ENCODE measurements around the gene SAP25.
"Not testable (repeated sequence)": the region's sequence is repeated elsewhere in the genome, so short reads cannot be mapped to it uniquely, and the experiment has no call there.

SAP25 gene

GRCh38 chr7:100575206-100575631, 1.5 kb upstream of the SAP25 start:
- no peak for DNase-seq

- no peak for DNase-seq
Observed at GRCh38 chr7:100574362-100575205, 884 bp upstream of the SAP25 start.

- no peak for DNase-seq
Observed at GRCh38 chr7:100572949-100573675, 588 bp downstream of the SAP25 start.

- no peak for DNase-seq
Observed at GRCh38 chr7:100572281-100572948, 1.3 kb downstream of the SAP25 start.

- no peak for DNase-seq
Observed at GRCh38 chr7:100571829-100572116, 1.9 kb downstream of the SAP25 start.

- DNase-seq, result no peak
Observed at GRCh38 chr7:100570954-100571828, 2.5 kb downstream of the SAP25 start.

- DNase-seq, result peak; percentile 33 to 34
Observed at GRCh38 chr7:100568896-100569844, 4.5 kb downstream of the SAP25 start.

GRCh38 chr7:100568176-100568895, 5.4 kb downstream of the SAP25 start:
- no peak for DNase-seq

- DNase-seq, result no peak
Observed at GRCh38 chr7:100567751-100568175, 5.9 kb downstream of the SAP25 start.

GRCh38 chr7:100567031-100567730, 6.5 kb downstream of the SAP25 start:
- no peak for DNase-seq

GRCh38 chr7:100566018-100566531, 7.6 kb downstream of the SAP25 start:
- no peak for DNase-seq

- no peak for DNase-seq
Observed at GRCh38 chr7:100565133-100565571, 8.5 kb downstream of the SAP25 start.

- DNase-seq, result not testable (repeated sequence)
Observed at GRCh38 chr7:100564405-100564804, 9.3 kb downstream of the SAP25 start.

- DNase-seq, result peak; percentile 50 to 59
Observed at GRCh38 chr7:100563809-100564400, 9.8 kb downstream of the SAP25 start.

GRCh38 chr7:100563100-100563564, 10.6 kb downstream of the SAP25 start:
- DNase-seq, result no peak

GRCh38 chr7:100562195-100563099, 11.3 kb downstream of the SAP25 start:
- DNase-seq, result no peak

GRCh38 chr7:100561491-100562194, 12.1 kb downstream of the SAP25 start:
- no peak for DNase-seq
